Activated CD4-positive, alpha-beta T cell treated with anti-CD3 and anti-CD28 coated beads, Interleukin-2, Interleukin-4, amounts not matched to agents 100 ng/mL and 50 ng/mL, durations not matched to agents 16 hours and 8 hours (primary cell): ENCODE results near the gene TANGO2.

ENCODE experiments used
- DNase-seq: peaks from one replicate; pipeline ENCODE4 v3.0.0-alpha.2; 2020; ENCODE audit warnings: low spot score

The TANGO2 gene

GRCh38 chr22:20108757-20109230 lies 87.9 kb downstream of the TANGO2 start:
- DNase-seq: no peak

DNA sequence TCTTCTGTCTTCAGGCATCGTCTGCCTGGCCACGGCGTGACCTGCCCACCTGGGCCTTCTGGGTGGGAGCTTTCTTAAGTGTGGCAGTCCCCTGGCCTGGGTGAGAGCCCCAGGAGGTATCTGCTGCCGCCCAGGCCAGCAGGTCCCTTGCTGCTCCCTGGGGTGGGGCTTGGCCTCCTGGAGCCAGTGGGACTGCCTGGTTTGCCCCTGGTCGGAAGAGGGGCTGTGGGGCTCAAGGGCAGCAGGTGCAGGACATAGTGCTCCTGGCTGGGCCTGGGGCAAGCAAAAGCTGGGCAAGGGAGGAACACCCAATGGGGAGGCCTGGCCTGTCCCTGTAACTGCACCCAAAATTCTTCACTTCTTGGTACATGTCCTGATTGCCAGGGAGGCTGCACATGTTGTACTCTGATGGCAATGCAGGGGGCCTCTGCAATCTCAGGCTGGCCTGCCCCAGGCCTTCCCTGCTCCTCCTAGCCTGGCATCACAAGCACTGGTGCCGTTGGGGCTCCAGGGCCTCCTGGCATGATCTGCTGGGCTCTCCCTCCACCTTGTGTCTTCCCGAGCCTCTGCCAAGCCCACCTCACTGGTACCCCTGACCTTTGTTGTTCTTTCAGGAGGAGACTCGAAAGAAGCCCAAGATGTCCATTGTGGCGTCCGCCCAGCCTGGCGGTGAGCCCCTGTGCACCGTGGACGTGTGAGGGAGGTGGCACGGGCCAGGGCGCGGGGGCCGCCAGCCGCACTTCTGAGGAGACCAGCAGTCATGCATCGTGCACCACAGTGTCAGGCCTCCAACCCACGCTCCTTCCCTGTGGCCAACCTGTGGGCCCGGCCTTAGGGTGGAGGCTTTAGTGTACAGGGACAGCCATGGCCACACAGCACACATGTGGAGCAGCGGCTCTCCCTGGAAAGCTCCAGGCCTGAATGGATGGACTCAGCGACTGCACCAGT lies 88.8 kb downstream of the TANGO2 start:
- DNase-seq: no peak

GRCh38 chr22:20110359-20110985 lies 89.6 kb downstream of the TANGO2 start:
- no peak for DNase-seq

DNA sequence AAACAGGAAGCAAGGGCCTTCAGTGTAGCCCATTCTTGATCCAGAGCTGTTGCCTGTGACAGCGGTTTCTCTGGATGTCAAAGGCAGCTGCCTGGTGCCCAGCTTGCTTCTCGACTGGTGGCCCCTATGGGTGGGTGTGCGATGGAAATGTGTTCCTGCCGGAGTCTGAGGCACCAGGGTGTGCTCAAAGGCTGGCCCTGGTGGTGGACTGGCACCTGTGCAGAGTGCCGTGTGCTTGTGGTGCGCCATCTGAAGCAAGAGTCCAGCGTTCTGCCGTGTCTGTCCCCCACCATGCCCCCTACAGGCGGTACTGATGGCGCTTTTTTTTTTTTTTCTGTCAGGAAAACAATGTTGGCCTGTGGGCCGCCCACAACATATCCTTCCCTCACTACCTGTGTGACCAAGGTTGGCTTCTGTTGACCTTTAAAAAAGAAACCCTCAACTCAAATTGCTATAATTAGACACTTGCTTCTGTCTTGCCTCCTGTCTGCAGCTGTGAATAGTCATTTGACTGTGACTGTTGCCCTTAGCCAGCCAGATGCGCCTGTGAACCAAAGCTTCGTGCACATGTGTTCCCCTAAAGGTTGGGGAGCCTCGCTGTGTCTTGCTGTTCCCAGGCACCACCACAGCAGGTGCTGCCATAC lies 90.3 kb downstream of the TANGO2 start:
- DNase-seq: no peak

DNA sequence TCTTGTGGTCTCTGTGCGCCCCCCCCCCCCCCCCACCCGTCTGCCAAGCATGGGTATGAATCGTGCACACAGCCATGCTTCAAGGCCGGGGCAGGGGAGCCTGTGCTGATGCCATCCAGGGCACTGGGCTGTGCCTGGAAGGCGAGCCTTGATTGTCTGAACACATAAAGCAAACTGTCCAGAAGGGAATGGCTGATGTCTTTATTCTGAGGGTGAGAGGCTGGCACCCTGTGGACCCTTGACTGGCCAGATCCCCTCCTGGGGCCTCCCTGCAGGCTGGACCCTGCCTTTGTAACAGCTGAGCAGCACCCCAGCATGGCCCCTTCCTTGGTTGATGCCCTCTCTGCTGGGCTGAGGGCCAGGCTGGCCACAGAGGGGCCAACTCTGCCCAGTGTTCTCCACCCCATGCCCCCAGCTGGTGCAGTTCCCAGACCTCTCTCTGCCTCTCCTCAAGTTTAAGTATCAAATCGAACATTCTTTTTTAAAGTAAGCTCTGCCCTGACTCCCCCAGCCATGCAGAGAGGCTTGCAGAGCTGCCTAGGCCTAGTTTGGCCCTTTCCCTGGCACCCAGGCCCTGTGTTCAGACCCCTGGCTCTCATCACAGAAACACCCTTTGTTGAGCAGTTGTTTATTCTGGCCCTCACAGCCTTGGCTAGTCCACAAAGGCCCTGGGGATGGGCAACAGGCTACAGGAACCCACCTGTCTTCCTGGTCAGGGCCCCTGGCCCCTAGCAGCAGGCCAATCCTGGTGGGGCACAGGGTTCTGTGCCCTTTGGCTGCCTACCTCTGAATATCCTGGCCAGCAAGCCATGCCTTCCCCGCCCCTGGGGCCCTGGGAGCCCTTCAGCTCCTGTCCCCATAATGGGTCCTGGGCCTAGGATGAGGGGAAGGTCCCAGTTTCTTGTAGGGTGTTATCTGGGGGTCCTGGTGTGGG lies 91.0 kb downstream of the TANGO2 start:
- DNase-seq: no peak

DNA sequence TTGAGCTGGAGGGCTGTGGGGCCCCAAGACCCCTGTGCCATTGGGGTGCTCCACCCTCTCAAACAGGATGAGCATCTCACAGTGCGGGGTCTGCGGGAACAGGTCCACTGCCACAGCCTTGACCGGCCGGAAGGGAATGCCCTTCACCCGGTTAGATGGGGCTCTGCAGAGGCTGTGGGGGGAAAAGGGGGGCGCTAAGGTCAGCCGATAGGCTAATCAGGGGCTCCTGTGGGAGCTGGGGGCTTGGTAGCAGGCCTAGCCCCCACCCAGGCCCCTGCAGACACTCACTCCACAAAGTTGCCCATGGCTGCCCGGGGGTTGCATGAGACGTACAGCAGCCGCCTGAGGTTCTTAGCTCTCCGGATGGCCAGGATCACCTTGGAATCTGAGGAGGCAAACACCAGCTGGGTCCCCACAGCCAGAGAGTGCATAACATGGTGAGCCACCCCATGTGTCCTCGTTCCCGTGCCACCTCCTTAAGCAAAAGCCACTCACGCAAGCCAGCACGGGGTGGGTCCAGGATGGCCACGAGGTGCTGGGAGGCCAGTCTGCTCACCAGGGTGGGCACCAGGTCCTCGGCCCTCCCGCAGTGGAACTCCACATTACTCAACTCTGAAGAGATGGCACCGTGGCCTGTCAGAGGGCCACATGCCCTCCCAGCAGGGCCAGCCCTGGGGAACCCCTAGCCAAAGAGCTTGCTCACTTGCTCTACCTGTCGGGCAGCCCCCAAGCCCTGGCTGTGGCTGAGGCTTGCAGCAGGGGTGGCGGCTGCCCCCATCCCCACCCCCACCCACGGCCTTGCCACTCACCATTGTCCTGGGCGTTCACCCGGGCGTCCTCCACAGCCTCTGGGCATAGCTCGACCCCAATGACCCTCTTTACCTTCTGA lies 92.0 kb downstream of the TANGO2 start:
- no peak for DNase-seq

DNA sequence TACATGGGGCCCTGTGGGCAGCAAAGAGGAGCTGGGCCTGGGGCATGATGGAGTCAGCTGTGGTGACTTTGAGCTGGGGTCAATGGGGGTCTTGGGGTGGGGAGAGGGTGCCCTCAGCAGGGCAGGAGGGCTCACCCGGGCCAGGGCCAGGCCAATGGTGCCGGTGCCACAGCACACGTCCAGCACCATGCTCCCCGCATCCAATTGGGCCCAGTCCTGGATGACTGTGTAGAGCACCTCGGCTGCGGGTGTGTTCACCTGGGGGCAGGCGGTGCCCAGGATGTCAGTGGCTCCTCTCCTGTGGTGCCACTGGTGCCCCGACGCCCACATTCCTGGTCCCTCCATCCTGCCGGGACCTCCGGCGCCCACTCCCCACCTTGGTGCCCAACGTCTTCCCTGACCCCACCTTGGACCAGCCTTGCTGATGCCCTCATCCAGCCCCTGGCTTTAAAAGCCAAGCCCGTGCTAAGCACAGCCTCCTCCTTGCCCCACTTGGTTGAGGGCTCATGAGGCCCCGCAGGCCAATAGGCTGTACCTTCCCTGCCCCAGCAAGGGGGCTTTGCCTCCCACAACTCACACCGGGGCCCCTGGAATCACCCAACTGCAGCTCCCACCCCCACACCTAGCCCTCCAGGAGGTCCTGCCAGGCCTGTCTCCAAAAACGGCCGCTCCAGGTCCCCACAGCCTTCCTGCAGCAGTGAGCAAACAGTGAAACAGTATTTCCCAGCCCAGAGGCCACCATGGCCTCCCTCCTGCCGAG lies 92.8 kb downstream of the TANGO2 start:
- DNase-seq: no peak

DNA sequence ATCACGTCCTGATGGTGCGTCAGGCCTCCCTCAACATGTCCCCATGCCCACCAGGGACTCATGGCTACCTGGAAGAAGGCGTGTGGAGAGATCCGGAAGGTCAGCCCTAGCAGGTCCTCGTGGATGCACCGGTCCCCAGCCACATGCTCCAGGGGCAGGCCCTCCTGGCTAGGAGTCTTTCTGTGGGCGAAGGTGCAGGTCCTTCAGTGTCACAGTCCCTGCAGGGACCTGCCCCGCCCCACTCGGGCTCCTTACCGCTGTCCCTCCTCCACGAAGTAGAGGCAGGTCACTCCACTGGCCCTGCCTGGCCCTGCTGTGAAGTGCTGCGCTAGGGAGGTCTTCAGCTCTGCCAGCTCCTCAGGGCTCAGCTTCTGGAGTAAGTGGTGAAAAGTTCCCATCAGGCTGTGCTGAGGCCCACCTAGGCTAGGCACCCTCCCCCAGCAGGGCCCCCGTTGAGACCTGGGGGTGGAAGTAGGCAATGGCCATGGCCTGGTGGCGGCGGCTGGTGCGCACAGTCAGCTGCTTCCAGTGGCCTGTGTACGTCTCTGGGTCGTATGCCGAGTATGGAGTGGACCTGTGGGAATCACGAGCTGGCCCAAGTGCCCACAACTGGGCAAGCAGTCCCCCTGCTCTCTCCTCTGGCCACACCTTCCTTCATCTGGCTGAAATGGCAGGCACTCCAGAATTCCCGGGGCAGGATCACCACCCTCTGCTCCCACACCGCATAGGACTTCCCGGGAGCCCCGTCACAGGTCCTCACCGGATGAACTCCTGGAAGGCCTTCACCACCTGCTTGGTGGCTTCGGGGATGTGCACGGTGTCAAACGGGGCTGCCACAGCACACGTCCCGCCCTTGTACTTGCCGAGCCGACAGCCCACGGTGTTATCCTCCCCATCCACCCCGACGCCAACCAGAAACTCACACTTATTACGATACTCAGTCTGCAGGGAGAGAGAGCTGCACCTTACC lies 93.9 kb downstream of the TANGO2 start:
- no peak for DNase-seq

- DNase-seq: no peak
Measured at GRCh38 chr22:20115691-20116375, 94.9 kb downstream of the TANGO2 start, which contains the start of gene RANBP1. Gene RANBP1 (plus strand): TSS chr22:20116104. CDS start chr22:20116185, 81 bp downstream.

DNA sequence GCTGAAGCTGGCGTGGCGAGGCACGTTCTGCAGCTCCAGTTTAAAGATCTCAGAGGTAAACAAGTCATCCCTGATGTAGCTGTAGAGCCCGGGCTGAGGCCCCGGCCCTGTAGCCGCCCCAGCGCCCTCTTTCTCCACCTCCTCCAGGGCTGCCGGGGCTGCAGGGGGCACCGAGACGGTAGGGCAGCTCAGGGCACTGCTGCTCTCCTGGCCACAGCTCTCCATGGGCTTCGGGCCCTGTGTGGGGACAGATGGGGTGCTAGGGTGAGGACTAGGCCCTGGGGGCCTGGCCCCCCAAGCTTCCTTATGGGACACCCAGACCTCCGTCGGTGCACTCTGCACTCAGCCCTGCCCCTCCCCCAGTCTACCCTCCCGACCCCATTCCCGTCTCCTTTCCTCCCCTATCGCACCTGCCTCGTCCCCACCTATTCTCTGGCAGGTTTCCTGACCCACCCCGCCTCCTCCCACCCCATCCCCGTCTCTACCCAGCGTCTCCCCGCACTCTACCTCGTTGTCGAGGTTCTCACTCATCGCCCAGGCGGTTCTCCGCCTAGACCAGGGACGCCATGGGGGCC lies 95.6 kb downstream of the TANGO2 start:
- no peak for DNase-seq
